GM12801 (cell line): Measurements from ENCODE around the gene GRM7.

Source experiments
- TF ChIP-seq, protein P1 (sequence below): IDR thresholded peaks from one replicate; pipeline ENCODE4 v1.5.1; 2011; ENCODE audit warnings: control low read depth; ENCODE audit not compliant: insufficient read length; ENCODE audit errors: extremely low read depth

GRM7 gene

DNA sequence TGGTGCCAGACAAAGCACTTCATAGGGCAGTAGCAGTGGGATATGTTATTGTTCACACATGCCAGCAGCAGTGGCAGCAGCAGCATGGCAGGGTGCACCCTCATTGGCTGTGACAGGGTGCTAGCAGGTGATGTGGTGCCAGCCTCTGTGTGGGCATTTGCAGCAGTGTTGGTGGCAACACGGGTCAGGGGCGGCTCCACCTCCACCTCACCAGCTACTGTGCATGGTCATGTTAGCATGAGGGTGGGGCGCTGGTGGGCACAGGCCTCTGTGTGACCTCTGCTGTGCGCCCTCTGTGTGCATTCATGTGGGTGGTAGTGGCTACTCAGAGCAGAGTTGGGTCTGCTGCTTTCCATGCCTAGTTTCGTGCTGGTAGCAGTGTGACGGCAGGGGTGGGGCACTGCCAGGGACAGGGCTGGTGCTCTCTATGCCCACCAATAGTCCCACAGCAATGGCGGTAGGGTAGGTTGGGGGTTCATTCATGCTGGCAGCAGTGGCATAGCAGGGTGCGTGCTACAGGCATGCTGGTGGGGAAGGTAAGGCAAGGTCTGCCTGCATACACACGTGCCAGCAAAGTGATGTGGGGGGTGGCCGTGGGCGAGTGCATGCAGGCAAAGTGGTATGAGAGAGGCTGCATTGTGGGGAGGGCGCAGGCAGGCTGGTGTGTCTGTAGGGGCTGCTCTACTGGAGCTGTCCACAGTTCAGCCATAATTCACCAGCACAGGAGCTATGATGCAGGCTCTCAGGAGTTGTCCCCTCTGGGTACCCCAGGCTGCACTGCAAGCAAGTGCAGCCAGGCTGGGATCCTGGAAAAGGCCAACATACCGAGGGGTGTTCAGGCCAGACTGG lies 402.7 kb downstream of the GRM7 start:
- TF ChIP-seq, protein P1, sequence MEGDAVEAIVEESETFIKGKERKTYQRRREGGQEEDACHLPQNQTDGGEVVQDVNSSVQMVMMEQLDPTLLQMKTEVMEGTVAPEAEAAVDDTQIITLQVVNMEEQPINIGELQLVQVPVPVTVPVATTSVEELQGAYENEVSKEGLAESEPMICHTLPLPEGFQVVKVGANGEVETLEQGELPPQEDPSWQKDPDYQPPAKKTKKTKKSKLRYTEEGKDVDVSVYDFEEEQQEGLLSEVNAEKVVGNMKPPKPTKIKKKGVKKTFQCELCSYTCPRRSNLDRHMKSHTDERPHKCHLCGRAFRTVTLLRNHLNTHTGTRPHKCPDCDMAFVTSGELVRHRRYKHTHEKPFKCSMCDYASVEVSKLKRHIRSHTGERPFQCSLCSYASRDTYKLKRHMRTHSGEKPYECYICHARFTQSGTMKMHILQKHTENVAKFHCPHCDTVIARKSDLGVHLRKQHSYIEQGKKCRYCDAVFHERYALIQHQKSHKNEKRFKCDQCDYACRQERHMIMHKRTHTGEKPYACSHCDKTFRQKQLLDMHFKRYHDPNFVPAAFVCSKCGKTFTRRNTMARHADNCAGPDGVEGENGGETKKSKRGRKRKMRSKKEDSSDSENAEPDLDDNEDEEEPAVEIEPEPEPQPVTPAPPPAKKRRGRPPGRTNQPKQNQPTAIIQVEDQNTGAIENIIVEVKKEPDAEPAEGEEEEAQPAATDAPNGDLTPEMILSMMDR: no peak

DNA sequence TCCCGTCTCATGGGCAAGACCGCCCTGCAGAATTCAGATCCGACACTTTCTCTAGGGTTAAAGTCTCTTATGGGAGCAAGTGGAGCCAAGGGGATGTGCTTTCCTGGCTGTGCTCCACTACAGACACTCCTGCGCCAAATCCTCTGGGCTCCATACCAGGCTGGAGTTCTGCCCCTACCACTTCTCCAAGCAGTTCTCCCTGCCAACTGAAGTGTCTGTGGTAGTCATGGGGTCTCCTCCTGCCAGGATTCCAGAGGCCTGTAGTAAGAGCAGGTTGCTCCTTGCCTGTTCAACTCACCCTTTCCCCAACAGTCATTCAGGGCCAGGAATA lies 403.2 kb downstream of the GRM7 start:
- TF ChIP-seq, protein P1: no peak

DNA sequence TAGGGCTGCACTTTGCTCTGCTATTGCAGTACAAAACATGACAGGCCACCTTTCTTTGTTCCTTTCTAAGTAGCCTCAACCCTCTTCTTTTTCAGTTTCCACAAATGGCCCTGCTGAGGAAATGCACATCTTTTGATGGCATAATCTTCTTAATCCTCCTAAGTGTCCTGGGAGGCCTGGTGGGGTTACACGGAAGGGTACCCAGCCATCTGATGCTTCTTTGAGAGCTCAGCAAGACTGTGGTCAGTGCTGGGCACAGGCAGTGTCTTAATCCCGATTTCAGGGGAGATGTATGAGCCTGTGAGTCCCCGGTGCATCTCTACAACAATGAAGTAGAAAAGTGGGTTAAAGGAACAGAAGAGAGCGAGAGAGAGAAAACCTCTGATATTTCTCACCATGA lies 404.8 kb downstream of the GRM7 start:
- TF ChIP-seq, protein P1: no peak

DNA sequence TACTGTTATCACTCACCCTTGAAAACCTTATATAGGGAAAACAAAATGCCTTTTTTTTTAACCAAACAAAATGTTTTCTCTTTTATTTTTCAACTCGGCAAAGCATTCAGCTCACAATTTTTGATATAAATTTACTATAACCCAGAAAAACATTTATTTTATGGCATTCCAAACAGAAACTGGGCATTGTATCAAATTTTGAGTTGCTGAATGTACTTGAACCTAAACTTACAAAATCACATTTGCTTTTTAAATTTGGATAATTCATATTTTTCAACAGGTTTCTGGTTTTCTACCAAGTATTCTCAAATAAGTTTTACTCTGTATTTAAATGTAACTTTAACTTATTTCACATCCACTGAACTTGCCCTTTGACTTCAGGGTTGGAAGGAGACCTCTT lies 405.6 kb downstream of the GRM7 start:
- TF ChIP-seq, protein P1: no peak

DNA sequence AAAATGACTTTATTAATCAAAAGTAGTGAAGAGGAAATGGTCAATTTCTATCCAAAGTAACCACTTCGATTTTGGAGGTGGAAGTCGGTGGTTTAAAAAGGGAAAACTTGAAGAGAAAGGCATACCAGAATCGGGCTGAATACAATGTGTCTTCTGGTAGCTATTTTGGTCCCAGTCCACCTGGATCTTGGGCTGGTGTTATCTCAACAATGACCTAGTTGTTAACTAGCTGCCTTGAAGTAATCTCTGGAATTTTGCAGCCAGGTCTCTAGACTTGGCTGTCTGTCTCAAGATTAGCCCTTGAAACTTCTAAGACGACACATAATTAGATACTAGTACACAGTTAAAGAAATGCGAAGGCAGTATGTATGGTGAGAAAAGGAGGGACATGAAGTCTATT lies 409.8 kb downstream of the GRM7 start:
- TF ChIP-seq, protein P1: no peak

DNA sequence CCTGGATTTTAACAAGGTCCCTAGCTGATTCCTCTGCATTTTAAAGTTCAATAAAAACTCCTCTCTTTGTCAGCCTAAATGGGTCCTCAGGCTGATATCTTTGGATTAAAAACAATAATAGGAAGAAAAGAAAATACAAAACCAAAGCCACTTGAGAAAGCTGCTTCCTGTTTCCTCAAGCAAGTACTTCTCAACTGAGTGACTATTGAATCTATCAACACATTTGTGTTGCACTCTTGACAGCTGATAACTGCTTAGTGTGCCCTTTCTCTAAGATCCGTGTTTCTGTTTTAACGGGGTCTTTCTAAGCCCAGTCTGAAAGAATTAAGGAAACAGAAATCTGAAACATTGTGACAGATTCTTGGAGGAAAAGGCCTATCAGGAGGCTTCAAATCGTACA lies 410.7 kb downstream of the GRM7 start:
- TF ChIP-seq, protein P1: no peak

DNA sequence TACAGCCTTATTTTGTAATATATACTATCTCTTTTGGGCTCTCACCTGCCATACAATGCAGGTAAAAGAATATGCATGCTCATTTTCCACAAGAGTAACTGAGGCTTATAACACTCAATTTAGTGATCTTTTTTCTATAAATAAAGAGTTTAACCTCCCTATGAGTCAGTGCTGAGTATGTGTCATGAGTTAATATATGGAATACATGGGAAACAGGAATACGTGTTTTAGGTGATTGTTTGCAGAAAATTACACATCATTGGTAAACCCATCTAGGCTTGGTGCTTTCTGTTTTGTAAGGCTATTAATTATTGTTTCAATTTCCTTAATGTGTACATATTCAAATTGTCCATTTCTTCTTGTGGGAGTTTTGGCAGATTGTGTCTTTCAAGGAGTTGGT lies 411.3 kb downstream of the GRM7 start:
- TF ChIP-seq, protein P1: no peak
